Activated T-helper 2 cell treated with anti-CD3 and anti-CD28 coated beads, Interferon-gamma antibody, Interleukin-2, Interleukin-4, amounts not matched to agents 10 μg/mL and 5 μg/mL and 100 μg/mL, durations not matched to agents 14 hours and 24 hours and 36 hours (primary cell): Measurements from ENCODE around the gene CNTNAP2. TPM values are rescaled to one million over a fixed set of nuclear protein-coding genes. Genes with fewer than 3 reads are reported as not detected.
"Not testable (repeated sequence)": the region's sequence is repeated elsewhere in the genome, so short reads cannot be mapped to it uniquely, and the experiment has no call there.

Experiments used
- DNase-seq: peaks from one replicate; pipeline ENCODE4 v3.0.0; 2021; ENCODE audit warnings: low spot score
- H3K27ac Mint-ChIP-seq: one replicate; pipeline ENCODE4 v1.8.0; 2021; ENCODE audit warnings: mixed read lengths
- H3K27me3 Mint-ChIP-seq: one replicate; pipeline ENCODE4 v1.8.0; 2021; ENCODE audit warnings: low read depth, mixed read lengths
- H3K36me3 Mint-ChIP-seq: one replicate; pipeline ENCODE4 v1.8.0; 2021; ENCODE audit warnings: low read depth, mixed read lengths
- H3K4me1 Mint-ChIP-seq: one replicate; pipeline ENCODE4 v1.8.0; 2021; ENCODE audit warnings: low read depth, mixed read lengths
- H3K4me3 Mint-ChIP-seq: one replicate; pipeline ENCODE4 v1.8.0; 2021; ENCODE audit warnings: low read depth, mild to moderate bottlenecking, moderate library complexity, mixed read lengths
- H3K9me3 Mint-ChIP-seq: one replicate; pipeline ENCODE4 v1.8.0; 2021; ENCODE audit warnings: mixed read lengths
- intact Hi-C: fragments of 100-400 bp; cut with micrococcal nuclease; formaldehyde crosslinking; loops from one replicate; pipeline ENCODE4 v1.15.1; 2023
- total RNA-seq: library from RNA; stranded (reverse); gene quantifications from 2 replicates; pipeline ENCODE4 v1.2.3, GENCODE V29; 2022

CNTNAP2 gene
- total RNA-seq, 1 donor from 2014 or later = not detected

- intact Hi-C loops = no loop called here
- H3K4me3 Mint-ChIP-seq = no peak overlapping the region
- H3K27ac Mint-ChIP-seq = no peak overlapping the region
- no peaks in the 10 kb centered on the region for H3K27me3 Mint-ChIP-seq
- H3K4me1 Mint-ChIP-seq = no peaks in the 10 kb centered on the region
- no peak for DNase-seq
- H3K36me3 Mint-ChIP-seq = no peaks in the 10 kb centered on the region
- H3K9me3 Mint-ChIP-seq = peaks cover 39% of the 10 kb centered on the region
These were observed 954.9 kb downstream of the CNTNAP2 start for GRCh38 chr7:147071536-147071935.

DNA sequence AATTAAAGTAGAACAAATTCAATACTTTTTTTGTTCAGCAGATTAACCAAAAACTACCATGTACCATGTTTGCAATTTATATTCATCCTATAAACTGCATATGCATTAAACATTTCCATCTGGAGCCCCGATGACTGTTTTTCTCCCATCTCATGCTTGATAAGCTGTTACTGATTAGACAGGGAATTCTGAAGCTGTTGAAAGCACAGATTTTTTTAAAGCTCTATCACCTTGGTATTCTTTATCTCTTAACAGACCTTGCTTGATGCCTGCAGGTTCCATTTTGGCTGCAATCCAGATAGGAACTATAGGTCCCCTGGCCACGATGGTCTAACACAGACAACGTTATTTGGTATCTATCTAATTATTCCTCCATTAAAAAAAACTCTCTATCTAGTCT, 961.7 kb downstream of the CNTNAP2 start:
- H3K36me3 Mint-ChIP-seq = no peaks in the 10 kb centered on the region

DNA sequence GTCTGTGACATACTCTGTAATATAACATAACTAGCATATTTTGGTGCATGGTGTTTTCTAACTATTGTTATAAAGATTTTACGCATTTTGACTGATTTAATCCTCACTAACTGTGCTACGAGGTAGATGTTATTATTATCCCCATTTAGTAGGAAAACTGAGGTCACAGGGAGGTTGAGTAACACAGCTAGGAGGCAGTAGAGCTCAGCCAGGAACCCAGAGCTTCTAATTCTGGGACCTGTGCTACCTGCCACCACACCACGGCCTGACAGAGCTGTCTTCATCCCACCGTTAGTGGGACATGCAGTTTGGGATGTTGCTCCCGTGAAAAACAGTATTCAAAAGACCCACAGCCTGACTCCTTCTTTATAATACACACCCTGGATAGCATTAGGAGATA, 962.5 kb downstream of the CNTNAP2 start:
- Mint-ChIP-seq H3K4me3 (no peak overlapping the region), H3K4me1 (no peaks in the 10 kb centered on the region), H3K9me3 (peaks cover 17% of the 10 kb centered on the region), H3K36me3 (no peaks in the 10 kb centered on the region), H3K27me3 (no peaks in the 10 kb centered on the region), H3K27ac (no peak overlapping the region)
- DNase-seq = no peak
- intact Hi-C loops = no loop called here

More for the DNA sequence above, 961.7 kb downstream of the CNTNAP2 start:
- DNase-seq = no peak
- Mint-ChIP-seq H3K4me1 (no peaks in the 10 kb centered on the region), H3K9me3 (peaks cover 25% of the 10 kb centered on the region), H3K27ac (no peak overlapping the region), H3K27me3 (no peaks in the 10 kb centered on the region), H3K4me3 (no peak overlapping the region)
- intact Hi-C loops = no loop called here

- intact Hi-C loops = no loop called here
These were observed 963.4 kb downstream of the CNTNAP2 start for GRCh38 chr7:147079921-147080420.

GRCh38 chr7:147081117-147081516, 964.5 kb downstream of the CNTNAP2 start:
- no peak for DNase-seq

More at GRCh38 chr7:147079921-147080420, 963.4 kb downstream of the CNTNAP2 start:
- H3K36me3 Mint-ChIP-seq = no peaks in the 10 kb centered on the region
- H3K4me3 Mint-ChIP-seq = no peak overlapping the region
- no peaks in the 10 kb centered on the region for H3K4me1 Mint-ChIP-seq
- no peak for DNase-seq
- no peak overlapping the region for H3K27ac Mint-ChIP-seq
- H3K9me3 Mint-ChIP-seq = peaks cover 14% of the 10 kb centered on the region
- H3K27me3 Mint-ChIP-seq = no peaks in the 10 kb centered on the region

GRCh38 chr7:147089051-147089461, 972.5 kb downstream of the CNTNAP2 start:
- Mint-ChIP-seq H3K9me3 (peaks cover 16% of the 10 kb centered on the region), H3K27ac (no peak overlapping the region), H3K36me3 (no peaks in the 10 kb centered on the region), H3K27me3 (no peaks in the 10 kb centered on the region), H3K4me1 (no peaks in the 10 kb centered on the region), H3K4me3 (no peak overlapping the region)
- intact Hi-C loops = no loop called here
- DNase-seq = no peak

More at GRCh38 chr7:147081117-147081516, 964.5 kb downstream of the CNTNAP2 start:
- no peaks in the 10 kb centered on the region for H3K4me1 Mint-ChIP-seq
- no peaks in the 10 kb centered on the region for H3K36me3 Mint-ChIP-seq
- H3K9me3 Mint-ChIP-seq = peaks cover 17% of the 10 kb centered on the region
- H3K27me3 Mint-ChIP-seq = no peaks in the 10 kb centered on the region
- no peak overlapping the region for H3K4me3 Mint-ChIP-seq
- no peak overlapping the region for H3K27ac Mint-ChIP-seq
- intact Hi-C loops = no loop called here

DNA sequence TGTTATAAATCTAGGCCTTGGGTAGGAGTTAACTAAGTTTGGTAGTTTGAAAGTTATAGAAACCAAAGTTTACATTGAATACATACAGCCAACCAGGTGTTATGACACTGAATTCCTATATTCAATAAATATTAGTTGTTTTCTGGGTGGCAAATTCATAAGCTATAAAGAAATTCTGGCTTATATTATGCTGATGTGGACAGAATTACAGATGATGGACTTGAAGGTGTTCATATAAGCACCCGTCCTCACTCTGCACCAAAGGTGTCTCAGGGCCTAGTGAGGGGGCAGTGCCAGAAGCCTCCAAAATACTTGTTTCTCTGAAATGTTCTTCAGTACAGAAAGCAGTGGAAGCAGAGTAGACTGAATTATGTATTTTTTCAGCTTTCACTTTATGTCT, 973.0 kb downstream of the CNTNAP2 start:
- Mint-ChIP-seq H3K36me3 (no peaks in the 10 kb centered on the region), H3K9me3 (peaks cover 17% of the 10 kb centered on the region), H3K4me3 (no peak overlapping the region), H3K27me3 (no peaks in the 10 kb centered on the region), H3K4me1 (no peaks in the 10 kb centered on the region), H3K27ac (no peak overlapping the region)
- intact Hi-C loops = no loop called here
- DNase-seq = no peak

DNA sequence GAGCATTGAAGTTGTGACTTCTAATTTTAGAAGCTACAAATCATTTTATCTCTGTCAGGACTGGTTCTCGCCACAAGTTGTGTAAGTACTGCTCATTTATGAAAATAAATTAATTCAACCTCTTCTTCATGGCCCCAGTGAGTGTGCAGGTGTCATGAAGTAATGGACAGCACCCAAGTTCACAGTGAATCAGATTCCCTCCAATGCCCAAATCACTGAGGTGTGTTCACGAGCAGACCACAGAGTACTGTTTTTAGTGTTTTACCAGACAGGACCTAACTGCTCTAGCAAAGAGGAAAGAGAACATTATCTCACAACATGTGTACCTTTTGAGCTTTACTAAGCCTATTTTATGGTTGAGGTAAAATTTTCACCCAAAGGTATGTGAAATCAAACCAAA, 980.0 kb downstream of the CNTNAP2 start:
- intact Hi-C loops = no loop called here
- Mint-ChIP-seq H3K36me3 (no peaks in the 10 kb centered on the region), H3K4me1 (no peaks in the 10 kb centered on the region), H3K4me3 (no peak overlapping the region), H3K27ac (no peak overlapping the region), H3K9me3 (peaks cover 38% of the 10 kb centered on the region), H3K27me3 (no peaks in the 10 kb centered on the region)
- no peak for DNase-seq

DNA sequence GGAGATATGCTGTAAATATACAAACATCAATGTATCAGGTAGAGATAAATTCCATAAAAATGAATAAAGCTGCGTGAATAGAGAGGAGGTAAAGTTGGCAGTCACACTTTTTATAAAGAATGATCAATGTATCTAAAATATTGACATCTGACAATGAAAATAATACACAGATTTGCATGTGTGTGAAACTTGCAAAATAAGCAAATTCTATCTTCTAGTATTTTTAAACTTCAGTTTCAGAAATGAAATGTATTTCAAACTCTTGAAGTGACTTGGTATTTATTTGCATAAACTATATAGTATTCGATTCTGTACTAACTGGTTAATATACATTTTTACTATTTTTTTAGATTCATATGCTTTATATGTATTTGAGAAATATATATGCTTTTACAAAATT, 986.6 kb downstream of the CNTNAP2 start:
- Mint-ChIP-seq H3K36me3 (no peaks in the 10 kb centered on the region), H3K9me3 (peaks cover 32% of the 10 kb centered on the region), H3K27ac (no peak overlapping the region), H3K4me3 (no peak overlapping the region), H3K4me1 (no peaks in the 10 kb centered on the region), H3K27me3 (no peaks in the 10 kb centered on the region)
- intact Hi-C loops = no loop called here
- DNase-seq = no peak

GRCh38 chr7:147106746-147107145, 990.1 kb downstream of the CNTNAP2 start:
- intact Hi-C loops = no loop called here
- Mint-ChIP-seq H3K27me3 (no peaks in the 10 kb centered on the region), H3K4me1 (no peaks in the 10 kb centered on the region), H3K4me3 (no peak overlapping the region), H3K9me3 (peaks cover 42% of the 10 kb centered on the region), H3K27ac (no peak overlapping the region), H3K36me3 (no peaks in the 10 kb centered on the region)
- no peak for DNase-seq

DNA sequence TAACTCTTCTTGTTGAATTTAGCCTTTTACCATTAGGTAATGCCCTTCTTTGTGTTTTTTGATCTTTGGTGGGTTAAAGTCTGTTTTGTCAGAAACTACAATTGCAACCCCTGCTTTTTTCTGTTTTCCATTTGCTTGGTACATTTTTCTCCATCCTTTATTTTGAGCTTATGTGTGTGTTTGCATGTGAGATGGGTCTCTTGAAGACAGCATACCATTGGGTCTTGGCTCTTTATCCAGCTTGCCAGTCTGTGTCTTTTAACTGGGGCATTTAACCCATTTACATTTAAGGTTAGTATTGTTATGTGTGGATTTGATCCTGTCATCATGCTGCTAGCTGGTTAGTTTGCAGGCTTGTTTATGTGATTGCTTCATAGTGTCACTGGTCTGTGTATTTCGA, 997.9 kb downstream of the CNTNAP2 start:
- DNase-seq, intact Hi-C loops, H3K27ac Mint-ChIP-seq, H3K4me3 Mint-ChIP-seq, H3K4me1 Mint-ChIP-seq, H3K27me3 Mint-ChIP-seq, H3K36me3 Mint-ChIP-seq: not testable (repeated sequence)
- H3K9me3 Mint-ChIP-seq = peaks cover 69% of the 10 kb centered on the region

DNA sequence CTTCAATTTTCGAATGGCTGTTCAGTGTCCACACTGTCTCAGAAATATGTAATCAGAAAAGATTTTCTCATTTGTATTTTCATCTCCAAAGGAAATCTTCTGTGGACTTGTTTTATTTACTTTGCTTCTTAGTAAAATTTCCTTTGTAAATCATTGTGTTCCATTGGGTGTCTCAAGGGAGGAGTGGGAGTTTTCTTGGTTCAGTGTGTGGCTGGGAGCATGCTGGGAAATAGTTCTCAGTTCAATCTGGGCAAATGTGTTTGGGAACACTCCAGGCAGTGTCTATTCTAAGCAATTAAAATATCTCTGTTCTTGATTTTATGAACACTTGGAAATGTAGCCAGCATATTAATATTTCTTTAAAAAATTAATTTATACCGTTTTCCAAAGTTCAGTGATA, 1019.8 kb downstream of the CNTNAP2 start:
- Mint-ChIP-seq H3K4me1 (no peaks in the 10 kb centered on the region), H3K4me3 (no peak overlapping the region), H3K27ac (no peak overlapping the region), H3K27me3 (no peaks in the 10 kb centered on the region), H3K9me3 (peaks cover 9% of the 10 kb centered on the region), H3K36me3 (no peaks in the 10 kb centered on the region)
- no peak for DNase-seq
- intact Hi-C loops = no loop called here

DNA sequence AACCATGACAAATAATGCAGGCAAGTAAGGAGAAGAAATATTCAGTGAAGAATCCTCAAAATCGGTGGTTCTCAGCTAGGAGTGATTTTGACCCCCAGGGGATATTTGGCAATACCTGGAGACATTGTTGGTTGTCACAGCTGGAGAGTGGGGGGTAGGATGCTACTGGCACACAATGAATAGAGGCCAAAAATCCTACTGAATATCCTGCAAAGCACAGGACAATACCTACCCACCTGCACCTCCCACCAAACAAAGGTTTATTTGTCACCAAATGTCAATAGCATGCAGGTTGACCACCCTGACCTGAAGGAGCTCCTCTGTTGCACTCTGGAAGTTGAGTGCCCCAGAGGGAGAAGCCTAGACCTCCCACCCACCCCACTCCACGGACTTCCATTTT, 1028.6 kb downstream of the CNTNAP2 start:
- no peaks in the 10 kb centered on the region for H3K4me1 Mint-ChIP-seq
- intact Hi-C loops = no loop called here
- no peak overlapping the region for H3K4me3 Mint-ChIP-seq
- H3K27me3 Mint-ChIP-seq = no peaks in the 10 kb centered on the region
- H3K27ac Mint-ChIP-seq = no peak overlapping the region
- no peak for DNase-seq
- peaks cover 36% of the 10 kb centered on the region for H3K9me3 Mint-ChIP-seq
- no peaks in the 10 kb centered on the region for H3K36me3 Mint-ChIP-seq

GRCh38 chr7:147146169-147146568, 1029.6 kb downstream of the CNTNAP2 start:
- no peaks in the 10 kb centered on the region for H3K36me3 Mint-ChIP-seq
- no peak overlapping the region for H3K27ac Mint-ChIP-seq
- H3K4me1 Mint-ChIP-seq = no peaks in the 10 kb centered on the region

More at GRCh38 chr7:147146169-147146568, 1029.6 kb downstream of the CNTNAP2 start:
- H3K4me3 Mint-ChIP-seq = no peak overlapping the region
- no peaks in the 10 kb centered on the region for H3K27me3 Mint-ChIP-seq
- intact Hi-C loops = no loop called here
- no peak for DNase-seq
- H3K9me3 Mint-ChIP-seq = peaks cover 33% of the 10 kb centered on the region
